Glomerular visceral epithelial cell (primary cell): ENCODE data around the gene IL22RA2.
"Not testable (repeated sequence)": the region's sequence is repeated elsewhere in the genome, so short reads cannot be mapped to it uniquely, and the experiment has no call there.

Experiments
- DNase-seq: peaks from one replicate; pipeline ENCODE4 v3.0.0-alpha.2; 2016; ENCODE audit errors: extremely low spot score

Gene IL22RA2

DNA sequence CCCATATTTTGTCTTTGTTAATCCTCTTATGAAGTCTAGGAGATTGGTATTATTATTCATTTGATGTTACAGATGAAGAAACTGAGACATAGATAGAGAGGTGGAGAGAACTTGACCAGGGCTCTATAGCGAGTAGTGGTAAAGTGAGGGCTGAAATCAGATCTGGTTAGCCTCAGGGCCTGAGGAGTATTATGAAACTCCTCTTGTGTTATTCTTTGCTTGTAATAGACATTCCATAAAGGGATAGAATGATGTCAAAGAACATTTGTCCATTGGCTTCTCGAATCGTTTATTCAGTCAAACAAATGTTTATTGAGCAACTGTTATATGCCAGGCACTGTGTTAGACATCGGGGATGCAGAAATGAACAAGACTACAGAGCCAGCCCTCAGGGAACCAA lies at the start of gene IL22RA2:
Gene IL22RA2, minus strand, starts transcription at position 144 of the 400 bp plus-strand sequence. CDS start 11,895 bp downstream, outside the sequence.
- DNase-seq: no peak

GRCh38 chr6:137222381-137222780 lies 48.9 kb upstream of the IL22RA2 start:
- no peak for DNase-seq

DNA sequence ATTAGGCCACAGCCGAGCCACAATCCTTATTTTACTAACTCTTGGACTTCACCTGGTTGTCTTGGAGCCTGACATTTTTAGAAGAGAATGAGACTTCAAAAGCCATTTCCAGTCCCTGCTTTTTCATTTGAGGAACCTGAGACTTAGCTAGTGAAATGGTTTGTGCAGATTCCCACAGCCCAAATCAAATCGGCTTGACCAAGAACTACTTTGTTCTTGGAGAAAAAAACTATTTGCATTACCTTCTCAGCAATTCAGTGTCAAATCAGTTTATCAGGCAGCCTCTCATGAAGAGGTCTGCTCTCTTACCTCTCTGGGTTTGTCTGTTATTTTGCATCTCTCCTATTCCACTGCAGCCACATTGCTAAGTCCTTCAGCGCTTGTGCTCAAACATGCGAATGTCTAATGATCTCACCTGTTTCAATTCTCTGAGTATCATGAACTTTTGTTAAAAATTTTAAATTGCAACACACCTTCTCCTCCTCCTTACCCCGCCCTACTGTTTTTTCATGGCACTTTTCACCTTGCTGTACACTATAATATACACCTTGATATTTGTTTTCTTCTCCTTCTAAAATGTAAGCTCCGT lies 46.3 kb upstream of the IL22RA2 start:
- no peak for DNase-seq

DNA sequence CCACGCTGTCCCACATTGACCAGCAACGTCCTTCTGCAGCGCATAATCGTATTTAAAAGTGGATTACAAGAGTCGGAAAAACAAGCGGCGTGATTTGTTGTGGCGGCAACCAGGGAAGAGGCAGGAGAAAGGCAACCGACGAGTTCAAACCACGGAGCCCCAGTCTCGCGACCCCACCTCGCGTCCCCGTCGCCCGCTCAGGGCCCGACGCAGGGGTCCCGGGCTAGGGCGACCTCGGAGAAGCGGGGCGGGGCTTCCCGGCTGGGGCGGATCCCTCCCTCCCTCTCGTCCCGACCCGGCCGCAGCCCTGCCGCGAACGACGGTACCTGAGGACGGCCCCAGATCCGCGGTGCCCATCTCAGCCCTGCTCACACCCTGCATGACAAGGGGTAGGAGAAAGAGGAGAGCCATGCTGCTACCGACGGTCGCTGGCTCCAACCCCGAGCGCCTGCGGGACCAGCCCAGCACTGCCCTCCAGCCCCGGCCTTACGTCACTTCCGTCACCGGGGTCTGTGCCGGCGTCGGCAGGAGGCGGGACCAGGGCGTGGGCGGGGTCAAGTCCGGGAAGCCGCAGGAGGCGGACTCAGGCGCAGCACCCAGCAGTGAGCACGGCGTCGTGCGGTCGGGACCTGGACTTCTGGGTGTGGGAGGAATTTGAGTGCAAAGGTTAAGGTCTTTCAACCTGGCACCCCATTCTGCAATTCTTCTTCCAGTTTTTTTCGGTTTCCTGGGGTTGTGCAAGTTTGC lies 45.6 kb upstream of the IL22RA2 start, which contains the start of gene IFNGR1:
Gene IFNGR1, minus strand, starts transcription at position 469 of the 747 bp plus-strand sequence. Its CDS starts 58 bp downstream, at position 411.
- DNase-seq: peak; percentile 91

GRCh38 chr6:137218473-137218916 lies 45.1 kb upstream of the IL22RA2 start:
- peak; percentile 40 for DNase-seq

- DNase-seq: peak; percentile 33
These were observed 44.5 kb upstream of the IL22RA2 start for GRCh38 chr6:137217801-137218472.

DNA sequence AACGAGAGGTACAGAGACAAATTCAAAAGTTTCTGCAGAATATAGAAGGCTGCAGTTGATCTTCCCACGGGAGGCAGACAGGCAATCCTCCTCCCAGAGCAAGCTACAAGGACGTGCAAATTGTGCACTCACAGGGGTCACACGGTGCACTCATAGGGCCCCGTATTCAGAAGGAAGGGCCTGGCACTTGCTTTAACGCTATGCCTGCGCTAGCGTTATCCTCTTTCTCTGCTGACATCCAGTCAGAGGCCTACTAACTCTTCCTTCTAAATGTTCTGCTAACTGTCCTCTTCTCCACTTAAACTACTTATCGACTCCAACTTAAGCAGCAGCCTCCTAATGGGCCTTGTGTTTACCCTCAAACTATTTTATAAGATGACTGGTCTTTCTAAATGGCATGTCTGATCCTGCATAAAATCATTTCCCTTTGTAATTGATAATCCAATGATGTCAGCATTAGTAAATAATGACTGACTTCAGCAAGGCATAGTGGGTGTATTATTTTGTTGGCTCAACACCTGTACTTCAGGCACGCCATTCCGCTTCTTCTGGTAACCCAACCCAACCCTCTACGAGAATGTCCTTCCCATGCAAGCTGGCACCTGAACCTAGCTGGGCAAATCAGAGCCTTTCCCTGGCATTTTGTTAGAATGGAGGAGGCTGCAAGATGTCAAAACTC lies 43.6 kb upstream of the IL22RA2 start:
- DNase-seq: no peak

DNA sequence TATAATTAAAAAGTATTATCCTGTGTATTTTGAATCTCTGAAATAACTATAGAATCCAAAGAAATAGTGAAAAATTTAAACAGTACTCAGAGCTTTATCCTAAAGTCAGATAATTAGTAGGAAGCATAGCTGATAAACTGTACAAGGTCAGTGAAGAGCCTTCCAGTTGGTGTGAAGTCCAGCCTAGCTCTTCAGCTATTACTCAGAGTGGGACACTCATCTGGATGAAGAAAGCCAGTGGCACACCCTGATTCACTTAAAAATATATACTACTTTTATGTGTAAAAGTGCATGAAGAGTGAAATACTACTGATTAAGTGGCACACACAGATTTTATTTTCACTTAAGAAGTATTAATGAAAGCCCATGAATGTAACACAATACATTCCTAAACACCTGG lies 42.7 kb upstream of the IL22RA2 start:
- DNase-seq: no peak

DNA sequence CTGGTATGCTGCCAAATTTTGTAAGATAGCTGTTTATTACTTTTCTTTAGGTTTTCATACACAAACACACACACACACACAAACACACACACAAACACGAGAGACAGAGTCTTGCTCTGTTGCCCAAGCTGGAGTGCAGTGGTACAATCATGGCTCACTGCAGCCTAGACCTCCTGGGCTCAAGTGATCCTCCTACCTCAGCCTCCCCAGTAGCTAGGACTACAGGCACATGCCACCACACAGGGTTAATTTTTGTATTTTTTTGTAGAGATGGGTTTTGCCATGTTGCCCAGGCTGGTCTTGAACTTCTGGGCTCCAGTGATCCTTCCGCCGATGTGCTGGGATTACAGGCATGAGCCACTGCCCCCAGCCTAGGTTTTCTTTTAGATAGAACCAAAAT lies 42.2 kb upstream of the IL22RA2 start:
- not testable (repeated sequence) for DNase-seq

DNA sequence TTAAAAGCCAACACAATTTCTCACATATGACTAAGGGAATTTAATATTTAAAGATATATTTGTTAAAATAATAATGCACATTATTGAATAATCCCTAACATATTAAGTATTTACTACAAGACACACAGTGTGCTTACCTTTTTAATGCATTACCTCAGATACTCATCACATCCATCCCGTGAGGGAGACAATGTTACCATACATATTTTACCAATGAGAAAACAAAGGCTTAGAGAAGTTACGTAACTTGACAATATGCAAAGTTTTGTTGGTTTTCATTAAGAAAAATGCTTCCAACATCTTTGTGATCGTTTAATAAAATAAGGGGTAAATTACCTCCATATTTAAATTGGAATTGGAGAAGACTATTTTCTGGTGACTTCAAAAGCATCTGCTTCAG lies 41.5 kb upstream of the IL22RA2 start:
- DNase-seq: no peak

GRCh38 chr6:137213813-137214212 lies 40.4 kb upstream of the IL22RA2 start:
- DNase-seq: no peak

DNA sequence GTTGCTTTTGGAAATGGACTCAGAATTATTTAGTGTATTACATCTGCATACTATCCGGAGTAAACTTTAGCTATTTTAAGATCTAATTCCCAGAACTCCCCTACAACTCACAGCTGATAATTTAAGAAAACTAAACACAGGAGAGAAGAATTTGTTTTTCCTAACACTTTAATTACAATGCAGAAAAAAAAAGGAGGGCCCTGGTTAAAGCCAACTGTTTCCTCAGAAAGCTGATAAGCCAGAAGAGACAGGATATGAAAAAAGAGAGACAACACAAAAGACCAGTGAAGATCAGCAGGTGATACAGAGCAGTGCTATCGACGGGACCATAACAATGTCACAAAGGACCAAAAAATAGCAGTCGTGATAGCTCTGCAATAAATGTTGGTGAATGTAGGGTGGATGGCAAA lies 39.9 kb upstream of the IL22RA2 start:
- DNase-seq: no peak

GRCh38 chr6:137211910-137212309 lies 38.5 kb upstream of the IL22RA2 start:
- no peak for DNase-seq

- no peak for DNase-seq
These were observed 37.5 kb upstream of the IL22RA2 start for GRCh38 chr6:137210903-137211302.

DNA sequence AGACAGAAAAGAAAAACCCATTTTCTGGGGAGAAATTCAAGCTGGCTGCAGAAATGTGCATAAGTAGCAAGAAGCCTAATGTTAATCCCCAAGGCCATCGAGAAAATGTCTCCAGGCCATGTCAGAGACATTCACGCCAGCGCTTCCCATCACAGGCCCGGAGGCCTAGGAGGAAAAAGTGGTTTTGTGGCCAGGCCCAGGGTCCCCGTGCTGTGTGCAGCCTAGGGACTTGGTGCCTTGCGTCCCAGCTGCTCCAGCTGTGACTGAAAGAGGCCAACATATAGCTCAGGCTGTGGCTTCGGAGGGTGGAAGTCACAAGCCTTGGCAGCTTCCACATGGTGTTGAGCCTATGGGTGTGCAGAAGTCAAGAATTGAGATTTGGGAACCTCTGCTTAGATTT lies 34.8 kb upstream of the IL22RA2 start:
- no peak for DNase-seq

GRCh38 chr6:137207457-137207856 lies 34.0 kb upstream of the IL22RA2 start:
- DNase-seq: not testable (repeated sequence)

DNA sequence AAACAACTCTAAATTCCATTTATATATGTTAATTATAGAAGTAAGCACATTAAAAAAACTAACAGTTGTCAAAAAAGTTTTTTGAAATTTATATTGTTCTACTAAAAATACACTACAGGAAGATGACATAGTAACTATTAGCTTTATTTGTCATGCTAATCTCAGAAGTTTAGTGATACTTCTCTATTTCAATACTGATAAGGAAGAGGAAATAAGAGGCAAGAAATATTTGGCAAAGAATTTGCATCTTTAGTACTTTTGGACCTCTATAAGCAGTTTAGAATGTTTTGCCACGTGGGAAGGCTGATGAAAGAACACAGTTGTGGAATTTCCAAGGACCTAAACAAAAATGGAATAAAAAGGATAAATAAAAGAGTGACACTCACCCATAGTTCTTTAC lies 33.1 kb upstream of the IL22RA2 start:
- no peak for DNase-seq

- no peak for DNase-seq
These were observed 29.8 kb upstream of the IL22RA2 start for GRCh38 chr6:137203256-137203655.

DNA sequence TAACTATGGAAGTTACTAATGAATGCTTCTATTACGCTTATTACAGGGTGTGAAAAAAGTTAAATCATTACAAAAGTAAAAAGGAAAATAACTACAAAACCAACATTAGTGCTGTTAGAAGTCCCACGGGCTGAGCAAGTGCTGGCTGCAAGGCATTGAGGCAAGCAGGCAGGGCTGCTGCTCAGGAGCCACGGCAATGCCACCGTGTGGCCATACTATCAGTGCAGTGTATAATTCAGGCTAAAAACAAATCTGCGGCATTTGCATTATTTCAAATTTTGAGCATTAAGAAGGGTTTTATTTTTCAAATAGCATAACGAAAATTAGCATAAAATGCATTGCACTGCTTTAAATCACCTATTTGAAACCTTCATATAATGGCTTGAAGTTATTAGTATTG lies 28.6 kb upstream of the IL22RA2 start:
- DNase-seq: no peak

DNA sequence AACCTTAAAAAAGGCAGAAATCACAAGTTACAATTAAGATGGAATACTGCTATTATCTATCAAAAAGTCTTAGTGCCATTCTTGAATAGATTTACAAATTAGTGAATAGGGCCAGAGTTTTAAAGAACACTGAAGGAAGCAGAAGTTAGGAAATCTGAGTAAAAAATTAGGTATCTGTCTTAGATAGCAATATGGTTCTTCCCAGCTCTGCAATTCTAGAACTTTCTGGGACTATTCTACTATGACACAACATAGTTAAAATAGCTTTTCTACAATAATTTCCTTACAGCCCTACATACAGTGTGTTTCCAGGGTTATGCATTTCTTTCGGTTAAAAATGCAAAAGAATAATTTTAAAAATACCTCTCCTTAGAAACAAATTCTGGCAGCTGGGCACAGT lies 27.6 kb upstream of the IL22RA2 start:
- no peak for DNase-seq

DNA sequence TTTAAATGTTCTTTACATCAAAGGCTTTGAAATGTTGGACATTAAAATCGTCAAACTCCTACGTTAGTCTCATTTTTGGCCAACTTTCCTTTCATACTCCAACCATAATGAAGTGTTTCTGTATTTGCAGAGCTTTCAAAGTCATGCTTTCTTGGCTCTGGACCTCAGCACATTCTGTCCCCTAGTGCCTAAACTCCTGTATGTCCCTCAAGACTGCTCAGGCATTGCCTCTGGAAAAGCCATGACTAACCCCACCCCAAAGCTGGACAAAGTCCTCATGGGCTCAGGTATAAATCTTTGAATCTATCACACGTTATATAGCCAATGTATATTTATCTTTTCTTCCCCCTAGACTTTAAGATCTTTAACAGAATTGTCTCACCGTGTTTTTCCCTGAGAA lies 26.8 kb upstream of the IL22RA2 start:
- no peak for DNase-seq
